Loucy (cell line): Measurements from ENCODE around the gene RASGEF1B.

Source experiments
- H2AFZ ChIP-seq: fragments of 200-600 bp; sonication (generic); 2 replicates; pipeline ENCODE4 v1.6.0; 2016; ENCODE audit warnings: antibody characterized with exemption, mild to moderate bottlenecking, low read length, moderate library complexity
- H3F3A ChIP-seq: fragments of 200-600 bp; 2 replicates; pipeline ENCODE4 v1.6.0; 2016; ENCODE audit warnings: antibody characterized with exemption, low read depth, mild to moderate bottlenecking
- H3K27me3 ChIP-seq: fragments of 200-600 bp; sonication (generic); 2 replicates; pipeline ENCODE4 v1.6.1; 2014; ENCODE audit warnings: low read length, mild to moderate bottlenecking; ENCODE audit not compliant: insufficient read depth, poor library complexity, severe bottlenecking
- H3K36me3 ChIP-seq: fragments of 200-600 bp; sonication (generic); 2 replicates; pipeline ENCODE4 v1.6.1; 2016; ENCODE audit warnings: low read length; ENCODE audit not compliant: insufficient read depth
- H3K4me1 ChIP-seq: fragments of 200-600 bp; sonication (generic); 2 replicates; pipeline ENCODE4 v1.5.1; 2014; ENCODE audit warnings: low read length, mild to moderate bottlenecking; ENCODE audit not compliant: insufficient read depth, poor library complexity, severe bottlenecking
- H3K4me2 ChIP-seq: fragments of 200-600 bp; sonication (generic); 2 replicates; pipeline ENCODE4 v1.6.0; 2014; ENCODE audit warnings: antibody characterized with exemption, low read length, low read depth, mild to moderate bottlenecking; ENCODE audit not compliant: poor library complexity, severe bottlenecking
- H3K4me3 ChIP-seq: fragments of 200-600 bp; sonication (generic); 2 replicates; pipeline ENCODE4 v1.5.1; 2014; ENCODE audit warnings: low read length, mild to moderate bottlenecking, mixed read lengths; ENCODE audit not compliant: poor library complexity, severe bottlenecking
- H3K79me2 ChIP-seq: fragments of 200-600 bp; sonication (generic); 2 replicates; pipeline ENCODE4 v1.6.1; 2014; ENCODE audit warnings: low read length; ENCODE audit not compliant: insufficient read depth
- H3K9ac ChIP-seq: fragments of 200-600 bp; sonication (generic); 2 replicates; pipeline ENCODE4 v1.6.0; 2014; ENCODE audit warnings: mild to moderate bottlenecking, low read depth, low read length, moderate library complexity; ENCODE audit not compliant: poor library complexity, severe bottlenecking
- H3K9me2 ChIP-seq: fragments of 200-600 bp; sonication (generic); replicated peaks from 2 replicates; pipeline ENCODE4 v1.6.1; 2016; ENCODE audit warnings: low read depth, low read length, mixed read lengths
- H3K9me3 ChIP-seq: fragments of 200-600 bp; sonication (generic); 2 replicates; pipeline ENCODE4 v1.6.1; 2014; ENCODE audit warnings: mild to moderate bottlenecking, antibody characterized with exemption, low read length, low read depth; ENCODE audit not compliant: insufficient read depth
- H4K20me1 ChIP-seq: fragments of 200-600 bp; sonication (generic); 2 replicates; pipeline ENCODE4 v1.6.0; 2014; ENCODE audit warnings: antibody characterized with exemption, low read length, mild to moderate bottlenecking; ENCODE audit not compliant: insufficient read depth, poor library complexity, severe bottlenecking
- EZH2phosphoT487 ChIP-seq: fragments of 200-600 bp; IDR thresholded peaks from 2 replicates; pipeline ENCODE4 v1.6.1; 2018; ENCODE audit warnings: antibody characterized with exemption, mild to moderate bottlenecking, moderate library complexity, borderline replicate concordance
- TF ChIP-seq, protein P1 (sequence below): fragments of 200-600 bp; sonication (generic); conservative IDR thresholded peaks from 2 replicates; pipeline ENCODE4 v1.5.1; 2014; ENCODE audit warnings: mild to moderate bottlenecking, antibody characterized with exemption, low read length

Gene RASGEF1B

DNA sequence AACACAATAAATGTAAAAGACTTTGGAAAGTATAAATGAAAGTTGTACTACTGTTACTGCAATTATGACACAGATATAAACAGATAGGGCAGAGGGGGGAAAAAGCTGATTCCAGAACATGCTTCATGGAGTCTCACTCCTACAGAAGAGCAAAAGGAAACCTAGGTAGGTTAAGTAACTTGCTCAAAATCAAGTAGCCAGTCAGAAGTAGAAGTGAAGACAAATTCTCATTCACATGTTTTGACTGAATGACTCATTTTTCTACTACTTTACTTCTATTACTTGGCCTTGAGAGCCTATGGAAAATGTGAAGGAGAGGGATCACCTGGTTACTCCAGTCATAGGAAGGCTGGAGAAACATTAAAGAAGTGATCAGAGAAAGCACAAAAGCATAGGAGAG, 23.6 kb upstream of the RASGEF1B start:
- no peaks in the 10 kb centered on the region for H3K9me2 ChIP-seq
- H2AFZ ChIP-seq = peak overlapping the region; percentile 47
- no peaks in the 10 kb centered on the region for H3K36me3 ChIP-seq
- H4K20me1 ChIP-seq = no peaks in the 10 kb centered on the region
- TF ChIP-seq, protein P1, sequence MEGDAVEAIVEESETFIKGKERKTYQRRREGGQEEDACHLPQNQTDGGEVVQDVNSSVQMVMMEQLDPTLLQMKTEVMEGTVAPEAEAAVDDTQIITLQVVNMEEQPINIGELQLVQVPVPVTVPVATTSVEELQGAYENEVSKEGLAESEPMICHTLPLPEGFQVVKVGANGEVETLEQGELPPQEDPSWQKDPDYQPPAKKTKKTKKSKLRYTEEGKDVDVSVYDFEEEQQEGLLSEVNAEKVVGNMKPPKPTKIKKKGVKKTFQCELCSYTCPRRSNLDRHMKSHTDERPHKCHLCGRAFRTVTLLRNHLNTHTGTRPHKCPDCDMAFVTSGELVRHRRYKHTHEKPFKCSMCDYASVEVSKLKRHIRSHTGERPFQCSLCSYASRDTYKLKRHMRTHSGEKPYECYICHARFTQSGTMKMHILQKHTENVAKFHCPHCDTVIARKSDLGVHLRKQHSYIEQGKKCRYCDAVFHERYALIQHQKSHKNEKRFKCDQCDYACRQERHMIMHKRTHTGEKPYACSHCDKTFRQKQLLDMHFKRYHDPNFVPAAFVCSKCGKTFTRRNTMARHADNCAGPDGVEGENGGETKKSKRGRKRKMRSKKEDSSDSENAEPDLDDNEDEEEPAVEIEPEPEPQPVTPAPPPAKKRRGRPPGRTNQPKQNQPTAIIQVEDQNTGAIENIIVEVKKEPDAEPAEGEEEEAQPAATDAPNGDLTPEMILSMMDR = no peak
- no peak for TF ChIP-seq EZH2phosphoT487
- H3K4me1 ChIP-seq = peaks cover 43% of the 10 kb centered on the region
- H3K79me2 ChIP-seq = no peaks in the 10 kb centered on the region
- H3F3A ChIP-seq = peaks cover 13% of the 10 kb centered on the region
- H3K27me3 ChIP-seq = no peaks in the 10 kb centered on the region
- peaks cover 13% of the 10 kb centered on the region for H3K9me3 ChIP-seq
- H3K4me2 ChIP-seq = no peak overlapping the region
- H3K4me3 ChIP-seq = no peak overlapping the region
- no peak overlapping the region for H3K9ac ChIP-seq

DNA sequence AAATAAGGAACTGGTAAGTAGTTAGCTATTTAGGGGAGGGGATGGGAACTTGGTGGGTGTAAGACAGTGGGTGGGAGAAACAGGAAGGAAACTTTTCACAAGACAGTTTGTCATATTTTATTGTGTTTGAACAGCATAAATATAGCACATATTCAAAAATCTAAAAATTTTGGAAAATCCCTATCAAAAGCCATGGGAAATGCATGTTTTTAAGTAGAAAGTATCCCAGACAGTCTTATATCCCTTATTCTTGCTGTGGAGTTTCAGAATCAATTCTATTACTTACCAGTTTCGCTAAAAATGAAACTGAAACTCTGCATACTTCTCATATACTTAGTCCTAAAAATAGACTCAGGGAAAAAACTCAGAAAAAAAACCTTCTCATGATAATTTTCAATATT, 22.3 kb upstream of the RASGEF1B start:
- H3K9me3 ChIP-seq = peaks cover 20% of the 10 kb centered on the region
- H3K9me2 ChIP-seq = no peaks in the 10 kb centered on the region
- H3K4me3 ChIP-seq = peak overlapping the region; percentile 72
- TF ChIP-seq EZH2phosphoT487 = no peak
- TF ChIP-seq, protein P1 = no peak
- peak overlapping the region; percentile 87; the same call in 1 of the 2 replicates for H2AFZ ChIP-seq
- peak overlapping the region; percentile 70 for H3K9ac ChIP-seq
- H3K36me3 ChIP-seq = no peaks in the 10 kb centered on the region
- peaks cover 13% of the 10 kb centered on the region for H3F3A ChIP-seq
- H3K4me1 ChIP-seq = peaks cover 34% of the 10 kb centered on the region
- H3K79me2 ChIP-seq = no peaks in the 10 kb centered on the region
- H3K4me2 ChIP-seq = peak overlapping the region; percentile 91
- no peaks in the 10 kb centered on the region for H4K20me1 ChIP-seq
- H3K27me3 ChIP-seq = no peaks in the 10 kb centered on the region

DNA sequence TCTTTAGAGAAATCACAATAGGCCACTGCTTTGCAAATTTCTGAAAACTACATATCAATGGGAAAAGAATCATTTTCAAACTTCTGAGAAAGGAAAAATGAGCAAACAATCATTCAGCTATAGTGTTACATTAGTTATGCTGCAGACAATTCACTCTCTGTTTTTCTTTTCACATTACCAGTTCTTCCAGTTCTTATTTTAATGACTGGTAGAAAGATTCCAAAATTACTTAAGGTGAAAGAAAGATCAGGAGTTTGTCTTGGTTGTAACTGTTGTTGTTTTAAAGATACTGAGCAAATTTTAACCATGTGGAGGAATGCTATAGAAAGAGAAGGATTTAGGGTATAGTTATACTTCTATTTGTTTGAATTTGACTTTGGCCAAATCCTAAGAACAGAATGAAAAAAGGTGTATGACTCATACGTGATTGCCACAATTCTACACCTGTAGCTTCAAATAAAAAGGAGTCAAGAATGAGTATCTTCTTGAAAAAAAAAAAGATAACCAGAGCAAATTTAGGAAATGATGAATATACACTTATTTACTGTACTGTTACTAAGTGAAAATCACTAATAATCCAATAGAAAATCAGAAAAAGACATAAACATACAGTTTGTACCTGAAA, 21.0 kb upstream of the RASGEF1B start:
- Histone ChIP-seq H3K79me2 (no peaks in the 10 kb centered on the region), H2AFZ (no peak overlapping the region), H3K4me2 (peak overlapping the region; percentile 33), H3K9me2 (no peaks in the 10 kb centered on the region), H3K9me3 (peaks cover 23% of the 10 kb centered on the region), H3K4me1 (peaks cover 34% of the 10 kb centered on the region), H3F3A (peaks cover 13% of the 10 kb centered on the region), H3K9ac (no peak overlapping the region), H3K27me3 (no peaks in the 10 kb centered on the region), H3K36me3 (no peaks in the 10 kb centered on the region), H3K4me3 (no peak overlapping the region), H4K20me1 (no peaks in the 10 kb centered on the region)
- no peak for TF ChIP-seq EZH2phosphoT487
- TF ChIP-seq, protein P1 = no peak
